NCI-H128 (cell line): Measurements from ENCODE around the gene CASR.

Experiments
- DNase-seq: peaks from one replicate; lab custom pipeline; 2025; ENCODE audit not compliant: unreplicated experiment; lab: John Stamatoyannopoulos, UW

Gene CASR

DNA sequence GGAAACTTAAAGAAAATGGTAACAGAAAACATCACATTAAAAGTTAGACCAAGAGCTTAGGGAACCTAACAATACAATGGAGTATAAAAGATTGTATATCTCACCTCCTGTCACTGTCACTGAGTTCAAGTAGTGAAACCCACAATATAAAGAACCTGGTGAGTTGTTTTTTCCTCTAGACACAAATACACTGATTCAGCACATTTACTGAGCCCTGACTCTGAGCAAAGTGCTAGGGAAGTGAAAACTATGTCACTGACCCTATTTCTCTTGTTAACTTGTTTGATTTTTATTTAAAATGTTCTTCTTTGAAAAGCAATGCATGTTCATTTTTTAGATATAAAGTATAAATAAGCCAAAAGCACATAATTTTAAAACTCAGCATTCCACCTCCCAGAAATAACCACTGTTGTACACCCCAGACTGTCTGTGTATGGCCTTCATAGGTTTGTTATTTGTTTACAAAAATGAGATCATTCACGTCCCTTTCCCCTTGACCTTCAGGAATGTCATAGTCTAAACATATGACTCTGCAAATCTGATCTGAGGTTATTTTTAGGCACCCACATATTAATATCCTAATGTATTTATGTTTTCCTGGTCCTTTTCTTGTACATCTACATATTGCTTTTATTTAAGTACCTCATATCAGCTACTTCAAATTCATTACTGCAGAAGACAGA, 72.4 kb downstream of the CASR start:
- no peak for DNase-seq

- no peak for DNase-seq
These were observed 74.3 kb downstream of the CASR start for GRCh38 chr3:122257644-122258364.

DNA sequence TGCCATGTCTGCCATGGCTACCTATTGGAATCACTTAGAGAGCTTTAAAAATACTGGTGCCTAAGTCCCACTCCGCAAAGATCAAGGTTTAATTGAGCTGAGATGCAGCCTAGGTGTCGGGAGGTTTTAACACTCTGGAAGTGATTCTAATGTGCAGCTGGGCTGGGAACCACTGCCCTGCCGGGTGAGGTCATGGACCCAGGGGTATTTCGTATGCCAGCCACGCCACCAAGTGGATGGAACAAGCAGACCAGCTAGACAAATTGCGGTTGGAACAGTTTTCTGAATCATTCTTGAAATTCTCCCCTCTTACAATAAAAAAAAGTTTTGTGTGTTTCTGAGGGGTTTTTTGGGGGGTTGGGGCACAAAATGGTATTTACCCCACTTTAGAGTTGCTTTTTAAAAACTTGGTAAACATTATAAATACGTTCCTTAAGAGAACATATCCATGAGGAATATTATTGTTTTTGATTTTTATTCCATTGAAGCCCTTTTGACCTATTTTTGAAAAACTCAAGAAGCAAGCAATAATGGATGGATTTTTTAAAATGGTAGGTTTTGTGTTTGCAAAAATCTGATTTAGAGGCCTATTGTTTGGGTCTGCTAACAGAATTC, 75.4 kb downstream of the CASR start:
- DNase-seq = peak; percentile 45

DNA sequence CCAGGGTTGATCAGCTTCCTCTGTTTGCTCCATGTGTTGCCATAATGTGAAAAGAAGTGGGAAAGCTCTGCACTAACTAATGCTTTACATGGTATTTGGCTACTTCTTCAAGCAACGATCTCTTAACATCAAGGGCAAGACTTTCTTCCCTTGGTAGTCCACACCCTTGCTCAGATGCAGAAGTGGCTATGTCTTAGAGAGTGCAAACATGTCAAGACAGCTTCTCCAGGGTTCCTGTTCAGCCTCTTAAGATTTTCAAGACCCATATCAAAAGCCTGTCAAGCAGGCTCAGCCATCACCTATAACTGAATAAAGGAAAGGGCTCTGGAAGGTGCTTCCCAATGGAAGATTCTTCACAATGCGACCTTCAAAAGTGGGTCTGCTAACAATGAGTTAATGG, 76.7 kb downstream of the CASR start:
- no peak for DNase-seq

DNA sequence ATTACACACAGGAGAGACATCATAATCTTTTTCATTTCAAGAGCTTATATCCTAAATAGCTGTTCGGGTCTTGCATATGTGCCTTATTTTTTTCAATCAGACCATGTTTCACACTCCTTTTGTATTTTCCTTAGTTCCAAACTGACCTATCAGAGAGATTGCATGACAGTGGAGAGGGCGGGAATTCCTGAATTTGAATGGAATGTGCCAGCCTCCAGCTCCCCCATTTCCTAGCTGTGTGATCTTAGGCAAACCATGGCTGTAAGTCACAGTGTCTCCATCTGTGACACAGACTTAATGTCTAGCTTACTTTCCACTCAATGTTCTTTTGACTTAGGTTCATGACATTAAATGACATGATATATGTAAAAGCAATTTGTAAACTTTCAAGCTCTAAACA, 79.6 kb downstream of the CASR start:
- no peak for DNase-seq

DNA sequence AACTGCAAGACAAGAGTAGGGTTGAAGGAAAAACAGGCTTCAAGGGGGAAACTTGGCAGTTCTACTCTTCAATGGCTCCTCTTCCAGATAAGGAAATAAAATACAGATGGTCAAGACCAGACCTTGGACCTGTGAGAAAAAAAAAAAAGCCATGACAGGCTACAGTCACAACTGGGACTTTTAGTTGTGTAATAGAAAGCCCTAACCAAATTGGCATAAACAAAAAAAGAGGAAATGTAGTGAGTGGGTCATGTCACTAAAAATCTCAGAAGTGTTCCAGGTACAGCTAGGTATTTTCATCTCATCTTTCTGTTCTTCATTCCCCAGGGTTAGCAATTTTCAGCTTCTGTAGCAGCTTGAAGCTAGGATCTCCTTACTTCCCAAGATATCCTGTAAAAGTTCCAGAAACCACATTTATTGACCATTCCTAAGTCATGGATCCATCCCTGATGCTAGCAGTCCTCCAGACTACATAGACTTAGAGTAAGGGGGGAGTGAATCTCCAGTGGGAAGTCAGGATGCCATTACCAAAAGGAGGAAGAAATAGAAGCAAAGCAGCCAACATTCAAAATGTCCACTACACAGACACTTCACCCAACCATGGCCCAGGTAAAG, 80.6 kb downstream of the CASR start:
- no peak for DNase-seq

- DNase-seq = no peak
These were observed 82.5 kb downstream of the CASR start for GRCh38 chr3:122265957-122266356.

GRCh38 chr3:122268257-122269024, 85.0 kb downstream of the CASR start:
- no peak for DNase-seq

DNA sequence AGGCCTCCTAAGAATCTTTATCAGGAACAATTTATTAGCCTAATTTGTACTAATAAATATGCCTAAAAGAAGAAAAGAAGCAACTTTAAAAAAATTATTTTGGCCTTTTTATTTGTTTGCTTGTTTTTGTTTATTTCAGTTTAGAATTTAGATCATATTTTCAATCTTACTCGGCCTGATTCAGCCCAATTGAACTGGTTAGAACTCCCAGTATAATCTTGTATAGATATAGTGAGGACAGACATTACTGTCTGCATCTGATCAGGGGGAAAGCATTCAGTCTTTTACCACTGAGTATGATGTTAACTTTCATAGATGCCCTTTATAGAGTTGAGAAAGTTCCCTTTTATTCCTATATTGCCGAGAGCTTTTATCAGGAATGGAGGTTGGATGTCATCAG, 85.6 kb downstream of the CASR start:
- DNase-seq = no peak

DNA sequence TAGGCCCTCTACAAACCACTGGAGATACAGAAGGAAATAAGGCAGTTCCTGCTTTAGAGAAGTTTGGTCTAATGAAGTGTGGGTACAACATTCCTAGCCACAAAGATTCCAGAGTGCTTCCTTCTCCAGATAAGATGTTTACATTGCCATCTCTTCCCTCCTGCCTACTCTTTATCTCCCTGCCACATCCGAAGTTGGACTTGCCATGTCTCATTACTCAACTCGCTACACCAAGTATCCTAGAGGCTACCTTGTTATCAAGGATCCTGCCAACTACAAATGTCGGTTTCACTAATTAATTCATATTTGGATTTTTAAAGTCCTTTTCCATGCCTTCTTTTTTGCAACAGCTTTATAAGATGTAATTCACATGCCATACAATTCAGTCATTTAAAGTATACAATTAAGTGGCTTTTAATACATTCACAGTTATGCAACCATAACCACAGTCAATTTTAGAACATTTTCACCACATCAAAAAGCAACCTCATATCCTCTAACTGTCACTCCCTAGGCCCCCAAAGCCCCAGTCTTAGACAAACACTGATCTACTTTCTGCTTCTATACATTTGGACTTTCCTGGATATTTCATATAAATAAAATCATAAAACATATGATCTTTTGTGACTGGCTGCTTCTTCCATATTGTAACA, 87.9 kb downstream of the CASR start:
- DNase-seq = no peak

DNA sequence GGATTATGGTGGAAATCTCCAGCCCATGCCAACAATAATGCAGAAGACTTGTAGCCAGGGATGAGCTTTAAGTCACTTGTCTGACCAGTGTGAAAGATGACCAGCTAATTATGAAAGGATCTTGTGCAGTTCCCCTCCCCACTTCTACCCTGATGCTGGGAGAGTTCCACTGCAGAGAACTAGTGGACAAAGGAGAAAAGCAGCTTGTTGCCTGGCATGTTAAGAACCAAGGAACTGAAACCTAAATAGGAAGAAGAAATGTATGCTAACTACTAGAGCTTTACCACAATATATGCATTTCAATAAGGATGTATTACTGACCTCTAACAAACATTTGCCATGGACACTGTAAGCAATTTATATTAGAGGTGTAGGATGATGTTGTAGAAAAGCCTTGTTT, 89.4 kb downstream of the CASR start:
- DNase-seq = no peak

DNA sequence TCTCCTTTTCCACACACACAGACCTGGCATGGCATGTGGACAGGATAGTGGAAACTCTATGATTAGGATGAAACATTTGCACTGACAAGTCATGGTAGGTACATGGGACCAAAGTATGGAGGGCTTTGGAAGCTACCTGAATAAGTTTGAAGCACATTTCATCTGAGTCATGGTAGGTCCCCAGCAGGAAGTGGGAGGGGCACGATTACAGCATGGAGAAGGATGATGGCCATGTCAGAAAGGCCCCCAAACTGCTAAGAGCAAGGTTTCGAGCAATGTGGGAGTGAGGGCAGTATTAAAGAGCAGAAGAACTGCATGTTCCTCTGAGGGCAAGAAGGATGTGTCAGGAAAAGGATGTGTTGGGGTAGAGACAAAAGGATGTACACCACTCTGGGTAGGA, 90.0 kb downstream of the CASR start:
- no peak for DNase-seq

GRCh38 chr3:122281891-122282290, 98.4 kb downstream of the CASR start:
- DNase-seq = no peak

DNA sequence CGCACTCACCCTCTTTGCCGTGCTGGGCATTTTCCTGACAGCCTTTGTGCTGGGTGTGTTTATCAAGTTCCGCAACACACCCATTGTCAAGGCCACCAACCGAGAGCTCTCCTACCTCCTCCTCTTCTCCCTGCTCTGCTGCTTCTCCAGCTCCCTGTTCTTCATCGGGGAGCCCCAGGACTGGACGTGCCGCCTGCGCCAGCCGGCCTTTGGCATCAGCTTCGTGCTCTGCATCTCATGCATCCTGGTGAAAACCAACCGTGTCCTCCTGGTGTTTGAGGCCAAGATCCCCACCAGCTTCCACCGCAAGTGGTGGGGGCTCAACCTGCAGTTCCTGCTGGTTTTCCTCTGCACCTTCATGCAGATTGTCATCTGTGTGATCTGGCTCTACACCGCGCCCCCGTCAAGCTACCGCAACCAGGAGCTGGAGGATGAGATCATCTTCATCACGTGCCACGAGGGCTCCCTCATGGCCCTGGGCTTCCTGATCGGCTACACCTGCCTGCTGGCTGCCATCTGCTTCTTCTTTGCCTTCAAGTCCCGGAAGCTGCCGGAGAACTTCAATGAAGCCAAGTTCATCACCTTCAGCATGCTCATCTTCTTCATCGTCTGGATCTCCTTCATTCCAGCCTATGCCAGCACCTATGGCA, 100.5 kb downstream of the CASR start:
- no peak for DNase-seq

DNA sequence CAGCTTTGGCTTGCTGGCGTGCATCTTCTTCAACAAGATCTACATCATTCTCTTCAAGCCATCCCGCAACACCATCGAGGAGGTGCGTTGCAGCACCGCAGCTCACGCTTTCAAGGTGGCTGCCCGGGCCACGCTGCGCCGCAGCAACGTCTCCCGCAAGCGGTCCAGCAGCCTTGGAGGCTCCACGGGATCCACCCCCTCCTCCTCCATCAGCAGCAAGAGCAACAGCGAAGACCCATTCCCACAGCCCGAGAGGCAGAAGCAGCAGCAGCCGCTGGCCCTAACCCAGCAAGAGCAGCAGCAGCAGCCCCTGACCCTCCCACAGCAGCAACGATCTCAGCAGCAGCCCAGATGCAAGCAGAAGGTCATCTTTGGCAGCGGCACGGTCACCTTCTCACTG, 101.0 kb downstream of the CASR start:
- no peak for DNase-seq

GRCh38 chr3:122294359-122294758, 110.9 kb downstream of the CASR start:
- DNase-seq = no peak

DNA sequence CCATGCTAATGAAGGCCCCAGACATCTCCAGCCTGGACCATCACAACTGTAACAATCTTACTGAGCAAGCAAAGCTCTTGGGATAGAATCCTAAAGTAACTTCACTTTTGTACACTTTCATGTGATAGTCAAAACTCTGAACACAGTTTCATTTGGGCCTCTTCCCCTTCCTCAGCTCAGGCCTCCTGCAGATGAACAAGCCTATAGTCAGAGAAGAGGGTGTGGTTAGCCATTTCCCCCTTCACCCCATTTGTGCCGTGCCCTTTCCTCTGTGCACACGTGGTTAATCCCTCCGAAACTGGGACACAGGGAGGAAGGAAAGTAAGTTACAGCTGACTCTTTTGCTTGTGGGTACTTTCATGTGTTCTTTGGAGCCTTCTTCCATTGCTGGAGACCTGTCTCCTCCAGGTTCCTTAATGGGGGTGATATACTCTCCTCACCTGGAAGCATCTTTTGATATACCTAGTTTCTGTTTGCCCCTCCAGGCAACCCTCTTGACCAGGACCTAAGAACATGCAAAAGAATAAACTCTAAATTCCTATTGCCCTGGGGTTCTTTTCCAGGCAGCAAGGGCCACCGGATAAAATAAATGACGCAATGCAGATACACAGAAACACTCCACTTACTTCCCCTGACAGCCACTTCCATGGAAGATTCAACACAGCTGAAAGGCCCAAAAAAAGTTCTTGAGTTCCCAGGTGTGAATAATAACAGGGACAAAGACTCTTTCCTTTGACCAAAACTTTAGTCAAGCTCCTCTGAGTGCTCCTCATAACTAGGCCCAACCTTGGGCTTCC, 112.0 kb downstream of the CASR start:
- DNase-seq = no peak

GRCh38 chr3:122298239-122298638, 114.8 kb downstream of the CASR start:
- no peak for DNase-seq

- no peak for DNase-seq
These were observed 115.7 kb downstream of the CASR start for GRCh38 chr3:122299215-122299614.
